Stimulated activated CD8-positive, alpha-beta memory T cell treated with anti-CD3 and anti-CD28 coated beads, Interleukin-15, amount 100 ng/mL, for 1 hour (primary cell): ENCODE measurements around the gene GAS2.
"Not testable (repeated sequence)": the region's sequence is repeated elsewhere in the genome, so short reads cannot be mapped to it uniquely, and the experiment has no call there.

Source experiments
- DNase-seq: peaks from one replicate; pipeline ENCODE4 v3.0.0-alpha.2; 2020; ENCODE audit warnings: low read depth

The GAS2 gene

GRCh38 chr11:22666325-22666687 lies at the start of gene GAS2:
Gene GAS2, plus strand, starts transcription at chr11:22666611. Its CDS starts 8,259 bp downstream, at chr11:22674870.
- no peak for DNase-seq

- DNase-seq: no peak
Observed at GRCh38 chr11:22617868-22618267, 48.5 kb upstream of the GAS2 start.

GRCh38 chr11:22624742-22625447 lies 41.5 kb upstream of the GAS2 start:
- DNase-seq: peak; percentile 22

GRCh38 chr11:22625448-22626287 lies 40.7 kb upstream of the GAS2 start, which contains the start of gene FANCF:
Gene FANCF, minus strand, starts transcription at chr11:22625823. Its CDS starts 13 bp downstream, at chr11:22625810.
- peak; percentile 93 for DNase-seq

GRCh38 chr11:22626573-22627239 lies 39.7 kb upstream of the GAS2 start:
- DNase-seq: no peak

- DNase-seq: no peak
Observed at GRCh38 chr11:22627421-22627820, 39.0 kb upstream of the GAS2 start.

GRCh38 chr11:22633354-22633902 lies 33.0 kb upstream of the GAS2 start:
- DNase-seq: no peak

GRCh38 chr11:22634897-22635629 lies 31.3 kb upstream of the GAS2 start:
- DNase-seq: no peak

- DNase-seq: no peak
Observed at GRCh38 chr11:22635689-22636088, 30.7 kb upstream of the GAS2 start.

GRCh38 chr11:22640862-22641261 lies 25.5 kb upstream of the GAS2 start:
- DNase-seq: no peak

GRCh38 chr11:22641559-22641958 lies 24.9 kb upstream of the GAS2 start:
- DNase-seq: no peak

GRCh38 chr11:22652346-22652745 lies 14.1 kb upstream of the GAS2 start:
- not testable (repeated sequence) for DNase-seq

GRCh38 chr11:22656130-22656529 lies 10.3 kb upstream of the GAS2 start:
- no peak for DNase-seq

GRCh38 chr11:22657101-22657694 lies 9.2 kb upstream of the GAS2 start:
- DNase-seq: no peak

- DNase-seq: no peak
Observed at GRCh38 chr11:22659783-22660182, 6.6 kb upstream of the GAS2 start.

- DNase-seq: no peak
Observed at GRCh38 chr11:22666688-22667439, 453 bp downstream of the GAS2 start.

GRCh38 chr11:22668005-22668796 lies 1.8 kb downstream of the GAS2 start:
- DNase-seq: no peak

- no peak for DNase-seq
Observed at GRCh38 chr11:22669368-22669767, 3.0 kb downstream of the GAS2 start.

- DNase-seq: no peak
Observed at GRCh38 chr11:22670830-22671229, 4.4 kb downstream of the GAS2 start.

- no peak for DNase-seq
Observed at GRCh38 chr11:22671751-22672150, 5.3 kb downstream of the GAS2 start.
